Cortex of kidney (tissue), 1 donor: Measurements from ENCODE around the gene LTF.

Source experiments
- DNase-seq: peaks from one replicate; lab custom pipeline; 2025; lab: John Stamatoyannopoulos, UW

The LTF gene

DNA sequence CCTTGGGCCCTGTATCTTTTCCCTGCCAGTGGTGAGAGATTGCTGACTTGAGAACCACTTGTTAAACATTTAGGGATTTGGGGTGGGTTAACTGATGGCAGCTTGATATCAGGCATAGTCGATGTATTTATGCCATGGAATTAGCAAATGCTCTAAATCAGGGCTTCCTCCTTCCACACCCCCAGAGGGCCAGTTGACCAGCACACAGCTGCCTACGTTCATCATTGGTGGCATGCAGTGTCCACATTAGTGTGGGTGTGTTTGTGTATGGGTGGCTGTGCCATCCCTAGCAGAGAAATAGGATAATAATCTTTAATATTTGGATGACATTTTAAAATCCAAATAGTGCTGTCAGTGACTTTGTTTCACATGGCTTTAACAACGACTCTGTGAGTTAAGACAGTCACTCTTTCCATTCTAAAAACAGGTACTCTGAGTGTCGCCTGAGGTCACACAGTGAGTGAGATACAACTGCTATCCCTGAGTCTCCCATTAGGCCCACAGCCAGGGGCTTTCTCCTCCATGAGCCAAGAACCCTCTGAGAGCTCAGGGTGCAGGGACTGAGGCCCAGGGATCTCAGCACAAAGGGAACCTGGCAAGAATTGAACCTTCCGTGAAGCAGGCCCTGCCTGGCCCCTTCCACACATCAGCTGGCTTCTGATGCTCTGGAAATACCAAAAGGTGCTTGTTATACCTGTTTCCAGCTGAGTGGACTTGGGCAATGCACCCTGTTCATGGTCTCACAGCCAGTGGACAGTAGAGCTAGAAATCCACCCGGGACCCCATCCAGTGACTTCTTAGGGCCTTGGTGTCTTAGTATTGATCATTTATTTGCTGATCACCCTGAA lies 4.3 kb upstream of the LTF start:
- no peak for DNase-seq

DNA sequence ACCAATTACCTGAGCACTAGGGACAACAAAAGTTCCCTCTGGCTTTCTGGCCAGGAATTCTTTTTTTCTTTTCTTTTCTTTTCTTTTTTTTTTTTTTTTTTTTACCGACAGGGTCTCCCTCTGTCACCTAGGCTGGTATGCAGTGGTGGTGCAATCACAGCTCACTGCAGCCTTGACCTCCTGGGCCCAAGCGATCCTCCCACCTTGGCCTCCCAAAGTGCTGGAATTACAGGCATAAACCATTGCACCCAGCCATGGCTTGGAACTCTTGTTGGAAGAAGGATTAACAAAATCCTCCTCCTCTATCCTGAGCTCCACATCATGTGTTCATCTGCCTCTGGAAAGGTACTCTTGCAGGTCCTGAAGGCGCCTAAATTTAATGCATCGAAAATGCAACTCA lies 2.9 kb upstream of the LTF start:
- no peak for DNase-seq

GRCh38 chr3:46466871-46467403 lies 2.2 kb upstream of the LTF start:
- DNase-seq: no peak

- DNase-seq: no peak
Measured at GRCh38 chr3:46466273-46466672, 1.6 kb upstream of the LTF start.

- DNase-seq: no peak
Measured at GRCh38 chr3:46465196-46465520, 453 bp upstream of the LTF start.

GRCh38 chr3:46463868-46464241 lies 850 bp downstream of the LTF start:
- DNase-seq: no peak

- DNase-seq: no peak
Measured at GRCh38 chr3:46463120-46463867, 1.4 kb downstream of the LTF start.

DNA sequence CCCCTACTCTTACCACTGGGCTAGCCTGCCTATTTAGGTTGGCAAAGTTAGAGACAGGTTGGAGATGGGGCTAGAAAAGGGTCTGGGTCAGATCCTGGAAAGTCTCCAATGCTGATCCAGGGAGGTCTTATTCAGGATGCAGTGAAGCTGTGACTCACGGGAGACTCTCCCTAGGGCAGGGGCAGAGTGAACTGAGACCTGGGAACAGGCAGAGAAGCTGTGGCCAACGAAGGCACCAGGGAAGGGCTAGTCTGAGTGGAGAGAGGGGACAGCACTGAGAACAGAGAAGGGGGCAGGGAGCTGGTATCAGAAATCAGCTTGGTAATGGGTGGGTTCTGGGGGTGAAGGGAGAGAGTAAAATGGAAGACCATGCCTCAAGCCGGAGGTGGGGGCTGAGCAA lies 2.2 kb downstream of the LTF start:
- no peak for DNase-seq

DNA sequence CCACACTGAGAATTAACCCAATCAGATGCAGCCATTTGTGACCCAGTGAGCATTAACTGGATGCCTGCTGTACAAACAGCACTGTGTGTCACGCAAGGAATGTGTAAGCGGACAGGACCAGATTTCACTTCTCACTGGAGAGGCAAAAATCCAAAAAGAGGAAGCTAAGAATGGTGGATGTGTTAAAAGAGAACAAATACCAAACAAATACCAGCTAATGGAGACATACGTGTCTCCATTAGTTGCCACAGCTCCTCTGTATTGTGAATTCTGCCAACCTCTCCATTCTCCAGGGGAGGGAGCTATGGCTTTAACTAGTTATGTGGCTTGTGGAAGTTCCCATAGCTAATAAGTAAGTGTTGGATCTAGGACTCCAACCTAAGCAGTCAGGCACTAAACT lies 2.6 kb downstream of the LTF start:
- no peak for DNase-seq

DNA sequence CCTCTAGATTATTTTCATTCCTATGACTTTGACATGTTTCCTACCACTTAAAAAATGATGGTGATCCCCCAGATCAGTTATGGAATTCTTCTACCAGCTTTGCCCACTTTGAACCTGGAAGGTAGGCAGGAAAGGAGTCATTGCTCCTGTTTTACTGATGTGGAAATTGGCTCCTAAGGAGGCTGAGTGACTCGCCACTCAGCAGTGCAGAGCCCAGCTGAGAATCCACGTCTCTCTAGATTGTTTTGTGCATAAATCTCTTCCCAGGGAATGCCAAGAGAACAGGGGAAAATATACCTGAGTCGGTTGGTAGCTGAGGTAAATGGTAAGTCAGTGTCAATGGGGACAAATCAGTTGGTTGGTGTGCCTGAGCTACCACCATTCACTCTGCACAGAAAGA lies 4.7 kb downstream of the LTF start:
- no peak for DNase-seq

- DNase-seq: no peak
Measured at GRCh38 chr3:46456118-46456517, 8.6 kb downstream of the LTF start.

DNA sequence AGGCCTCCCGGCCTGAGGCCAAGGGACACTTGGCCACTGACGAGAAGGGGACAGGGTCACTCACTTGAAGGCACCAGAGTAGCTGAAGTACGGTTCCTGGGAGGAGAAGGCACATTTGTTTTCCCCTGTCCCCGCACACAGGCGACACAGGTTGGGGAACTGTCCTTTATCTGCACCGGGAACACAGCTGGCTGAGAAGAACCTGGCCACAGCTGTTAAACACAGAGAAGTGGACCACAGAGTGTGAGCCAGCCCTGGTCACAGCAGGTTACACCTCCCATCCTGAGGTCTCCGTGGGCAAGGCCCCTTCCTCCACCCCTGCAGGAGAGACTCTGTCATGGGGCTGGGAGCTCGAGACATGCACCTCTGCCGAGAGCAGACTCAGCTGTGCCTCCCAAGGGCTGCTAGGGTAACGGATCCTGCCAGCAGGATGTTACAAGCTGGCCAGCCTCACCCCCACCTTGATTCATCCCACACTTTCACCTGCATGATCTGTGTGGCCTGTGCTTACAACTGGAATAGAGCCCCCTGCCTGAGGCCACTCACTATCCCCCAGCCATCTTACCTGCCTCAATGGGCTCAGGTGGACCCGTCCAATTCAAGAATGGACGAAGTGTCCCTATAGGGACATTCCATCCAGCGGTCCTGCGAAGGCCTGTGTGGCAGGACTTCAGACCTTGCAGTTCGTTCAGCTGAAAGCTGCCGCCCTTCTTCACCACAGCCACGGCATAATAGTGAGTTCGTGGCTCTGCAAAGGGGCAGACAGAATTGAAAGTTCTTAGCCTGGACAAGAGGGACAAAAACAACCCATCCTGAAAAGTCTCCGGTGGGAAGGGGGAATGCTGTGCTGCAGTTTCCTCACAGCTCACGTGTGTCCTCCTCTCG lies 9.2 kb downstream of the LTF start:
- no peak for DNase-seq

- DNase-seq: no peak
Measured at GRCh38 chr3:46454606-46455005, 10.1 kb downstream of the LTF start.

GRCh38 chr3:46454209-46454595 lies 10.5 kb downstream of the LTF start:
- no peak for DNase-seq

- DNase-seq: no peak
Measured at GRCh38 chr3:46453526-46454208, 11.0 kb downstream of the LTF start.

GRCh38 chr3:46449755-46450552 lies 14.8 kb downstream of the LTF start:
- DNase-seq: no peak

DNA sequence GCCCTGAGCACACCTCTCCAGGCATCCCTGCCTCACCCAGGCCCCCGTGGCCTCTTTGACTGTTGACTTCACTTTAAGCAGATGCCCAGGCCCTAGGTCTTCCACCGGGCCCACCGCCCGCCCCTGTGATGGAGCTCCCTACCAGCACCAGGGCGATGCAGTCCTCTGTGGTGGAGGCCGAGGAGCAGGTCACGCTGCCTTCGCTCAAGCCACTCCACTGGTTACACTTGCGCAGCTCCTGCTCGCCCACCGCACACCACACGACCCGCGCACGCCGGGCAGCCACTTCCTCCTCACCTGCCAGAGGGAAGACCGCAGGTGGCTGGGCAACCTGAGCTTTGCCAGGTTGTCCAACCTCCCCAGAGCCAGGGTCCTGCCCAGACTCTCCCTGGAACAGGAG lies 16.0 kb downstream of the LTF start:
- DNase-seq: no peak

DNA sequence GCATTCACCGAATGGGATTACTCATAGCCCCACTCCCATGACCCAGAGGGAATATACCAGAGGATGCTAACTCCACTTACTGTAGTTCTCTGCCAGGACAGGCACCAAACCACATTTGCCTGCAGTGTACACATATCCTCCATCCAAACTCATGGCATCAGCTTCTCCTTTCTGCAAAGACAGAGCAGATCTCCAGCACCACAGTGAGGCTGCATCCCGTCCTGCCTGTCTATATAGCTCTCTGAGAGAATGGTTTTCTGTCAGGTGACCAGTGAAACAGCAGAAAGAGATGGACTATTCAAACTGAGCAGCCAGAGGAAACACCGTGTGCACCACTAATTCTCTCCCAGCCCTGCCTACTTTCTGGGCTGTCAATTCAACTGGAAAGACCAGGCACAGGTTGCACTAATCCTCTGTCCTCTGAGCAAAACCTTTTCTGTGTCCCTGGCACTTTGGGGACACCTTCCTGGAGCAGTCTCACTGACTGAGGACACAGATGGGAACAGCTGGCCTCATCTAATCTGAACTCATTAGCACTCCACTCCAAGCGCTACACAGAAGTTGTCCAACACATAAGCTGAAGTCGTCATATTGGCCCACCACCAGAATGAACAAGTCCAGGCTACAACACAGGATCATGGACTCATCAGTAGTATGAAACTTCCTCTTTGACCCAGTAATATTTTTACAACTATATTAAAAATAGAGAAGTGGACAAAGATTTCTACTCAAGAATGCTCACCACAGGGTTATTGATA lies 17.3 kb downstream of the LTF start:
- DNase-seq: no peak

GRCh38 chr3:46442576-46443530 lies 21.9 kb downstream of the LTF start:
- DNase-seq: no peak
